Right atrium auricular region (tissue), 2 donors: Measurements from ENCODE around the gene PRSS2. TPM values are rescaled to one million over a fixed set of nuclear protein-coding genes. Genes with fewer than 3 reads are reported as not detected.

Source experiments
- DNase-seq: peaks from one replicate; pipeline ENCODE4 v3.0.0-alpha.2; 2019; ENCODE audit warnings: low spot score
- H3K27ac ChIP-seq, 2 donors: fragments of 200-600 bp; sonication (generic); 1 replicate in 1 of 2; 2 replicates in 1 of 2; pipeline ENCODE4 v1.5.1; 2016 to 2019
- H3K27me3 ChIP-seq, 2 donors: fragments of 200-600 bp; sonication (generic); one replicate each; pipeline versions ENCODE4 v1.5.1 to v1.6.0; 2017 to 2019
- H3K36me3 ChIP-seq: fragments of 200-600 bp; sonication (generic); one replicate; pipeline ENCODE4 v1.5.1; 2016
- H3K4me1 ChIP-seq, 2 donors: fragments of 200-600 bp; sonication (generic); one replicate each; pipeline versions ENCODE4 v1.5.1 to v1.6.0; 2017 to 2019
- H3K4me3 ChIP-seq, 2 donors: fragments of 200-600 bp; sonication (generic); 1 replicate in 1 of 2; 2 replicates in 1 of 2; pipeline ENCODE4 v1.5.1; 2017 to 2019; ENCODE audit warnings: mild to moderate bottlenecking in 1 of 2, moderate library complexity in 1 of 2
- H3K9me3 ChIP-seq, 2 donors: fragments of 200-600 bp; sonication (generic); one replicate each; pipeline ENCODE4 v1.5.1; 2019
- total RNA-seq, 2 donors: library from RNA; depleted of rRNA; stranded (reverse); fragments of >200 nt; gene quantifications; one replicate each; pipeline ENCODE4 v1.1.0, GENCODE V29; 2016
- TF ChIP-seq, protein P1 (sequence below), 2 donors: fragments of 200-600 bp; sonication (generic); IDR thresholded peaks; one replicate each; pipeline ENCODE4 v1.5.1; 2019; ENCODE audit warnings: antibody characterized with exemption in 2 of 2

PRSS2 gene
- total RNA-seq, 2 donors from 2014 or later: 0.51 TPM; not detected in 1

DNA sequence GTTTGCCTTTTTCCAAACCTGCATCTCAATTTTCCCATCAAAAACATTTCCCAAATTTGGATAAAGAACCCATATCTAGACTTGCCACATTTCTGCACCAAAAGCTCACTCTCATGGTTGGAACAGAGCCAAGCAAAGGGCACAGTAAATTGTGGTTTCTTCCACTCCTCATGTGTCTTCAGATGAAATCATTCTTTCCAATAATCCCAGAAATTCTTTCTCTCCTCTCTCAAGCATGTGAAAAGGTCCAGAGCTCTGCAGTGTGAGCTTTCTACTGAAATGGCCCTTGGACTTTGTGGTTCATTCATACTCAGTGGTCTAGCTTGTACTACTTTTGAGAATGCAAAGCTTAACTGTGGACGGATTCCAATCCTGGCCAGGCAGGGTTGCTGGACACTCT, 19.8 kb downstream of the PRSS2 start:
- TF ChIP-seq, protein P1, sequence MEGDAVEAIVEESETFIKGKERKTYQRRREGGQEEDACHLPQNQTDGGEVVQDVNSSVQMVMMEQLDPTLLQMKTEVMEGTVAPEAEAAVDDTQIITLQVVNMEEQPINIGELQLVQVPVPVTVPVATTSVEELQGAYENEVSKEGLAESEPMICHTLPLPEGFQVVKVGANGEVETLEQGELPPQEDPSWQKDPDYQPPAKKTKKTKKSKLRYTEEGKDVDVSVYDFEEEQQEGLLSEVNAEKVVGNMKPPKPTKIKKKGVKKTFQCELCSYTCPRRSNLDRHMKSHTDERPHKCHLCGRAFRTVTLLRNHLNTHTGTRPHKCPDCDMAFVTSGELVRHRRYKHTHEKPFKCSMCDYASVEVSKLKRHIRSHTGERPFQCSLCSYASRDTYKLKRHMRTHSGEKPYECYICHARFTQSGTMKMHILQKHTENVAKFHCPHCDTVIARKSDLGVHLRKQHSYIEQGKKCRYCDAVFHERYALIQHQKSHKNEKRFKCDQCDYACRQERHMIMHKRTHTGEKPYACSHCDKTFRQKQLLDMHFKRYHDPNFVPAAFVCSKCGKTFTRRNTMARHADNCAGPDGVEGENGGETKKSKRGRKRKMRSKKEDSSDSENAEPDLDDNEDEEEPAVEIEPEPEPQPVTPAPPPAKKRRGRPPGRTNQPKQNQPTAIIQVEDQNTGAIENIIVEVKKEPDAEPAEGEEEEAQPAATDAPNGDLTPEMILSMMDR (IDR thresholded peaks at IDR 0.05): no peak
- H3K36me3 ChIP-seq: no peaks in the 10 kb centered on the region
- H3K9me3 ChIP-seq: no peaks in the 10 kb centered on the region
- H3K4me3 ChIP-seq: no peak overlapping the region
- no peak for DNase-seq
- H3K27me3 ChIP-seq: no peaks in the 10 kb centered on the region
- H3K27ac ChIP-seq: no peak overlapping the region
- no peaks in the 10 kb centered on the region for H3K4me1 ChIP-seq

DNA sequence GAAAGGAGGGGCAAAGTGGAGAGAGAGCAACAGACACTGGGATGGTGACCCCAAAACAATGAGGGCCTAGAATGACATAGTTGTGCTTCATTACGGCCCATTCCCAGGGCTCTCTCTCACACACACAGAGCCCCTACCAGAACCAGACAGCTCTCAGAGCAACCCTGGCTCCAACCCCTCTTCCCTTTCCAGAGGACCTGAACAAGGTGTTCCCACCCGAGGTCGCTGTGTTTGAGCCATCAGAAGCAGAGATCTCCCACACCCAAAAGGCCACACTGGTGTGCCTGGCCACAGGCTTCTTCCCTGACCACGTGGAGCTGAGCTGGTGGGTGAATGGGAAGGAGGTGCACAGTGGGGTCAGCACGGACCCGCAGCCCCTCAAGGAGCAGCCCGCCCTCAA, 20.7 kb downstream of the PRSS2 start:
- Histone ChIP-seq H3K9me3 (no peaks in the 10 kb centered on the region), H3K4me1 (peaks cover 0 to 3% of the 10 kb centered on the region in 2 donors), H3K4me3 (no peak overlapping the region), H3K27me3 (peaks cover under 1% of the 10 kb centered on the region in 2 donors), H3K36me3 (no peaks in the 10 kb centered on the region), H3K27ac (no peak overlapping the region)
- TF ChIP-seq, protein P1 (IDR thresholded peaks at IDR 0.05): no peak
- no peak for DNase-seq

DNA sequence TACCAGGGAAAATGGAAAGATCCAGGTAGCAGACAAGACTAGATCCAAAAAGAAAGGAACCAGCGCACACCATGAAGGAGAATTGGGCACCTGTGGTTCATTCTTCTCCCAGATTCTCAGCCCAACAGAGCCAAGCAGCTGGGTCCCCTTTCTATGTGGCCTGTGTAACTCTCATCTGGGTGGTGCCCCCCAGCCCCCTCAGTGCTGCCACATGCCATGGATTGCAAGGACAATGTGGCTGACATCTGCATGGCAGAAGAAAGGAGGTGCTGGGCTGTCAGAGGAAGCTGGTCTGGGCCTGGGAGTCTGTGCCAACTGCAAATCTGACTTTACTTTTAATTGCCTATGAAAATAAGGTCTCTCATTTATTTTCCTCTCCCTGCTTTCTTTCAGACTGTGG, 21.4 kb downstream of the PRSS2 start:
- H3K27me3 ChIP-seq: peaks cover 7% of the 10 kb centered on the region in 2 donors
- H3K4me3 ChIP-seq: no peak overlapping the region
- TF ChIP-seq, protein P1 (IDR thresholded peaks at IDR 0.05): no peak
- H3K36me3 ChIP-seq: no peaks in the 10 kb centered on the region
- H3K27ac ChIP-seq: no peak overlapping the region
- no peaks in the 10 kb centered on the region for H3K9me3 ChIP-seq
- DNase-seq: no peak
- peaks cover 0 to 9% of the 10 kb centered on the region in 2 donors for H3K4me1 ChIP-seq

DNA sequence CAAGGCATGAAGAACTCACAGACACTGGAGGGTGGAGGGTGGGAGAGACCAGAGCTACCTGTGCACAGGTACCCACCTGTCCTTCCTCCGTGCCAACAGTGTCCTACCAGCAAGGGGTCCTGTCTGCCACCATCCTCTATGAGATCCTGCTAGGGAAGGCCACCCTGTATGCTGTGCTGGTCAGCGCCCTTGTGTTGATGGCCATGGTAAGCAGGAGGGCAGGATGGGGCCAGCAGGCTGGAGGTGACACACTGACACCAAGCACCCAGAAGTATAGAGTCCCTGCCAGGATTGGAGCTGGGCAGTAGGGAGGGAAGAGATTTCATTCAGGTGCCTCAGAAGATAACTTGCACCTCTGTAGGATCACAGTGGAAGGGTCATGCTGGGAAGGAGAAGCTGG, 21.8 kb downstream of the PRSS2 start:
- H3K27me3 ChIP-seq: peaks cover 10 to 11% of the 10 kb centered on the region in 2 donors
- H3K4me1 ChIP-seq: peaks cover 0 to 14% of the 10 kb centered on the region in 2 donors
- no peak for DNase-seq
- H3K36me3 ChIP-seq: no peaks in the 10 kb centered on the region
- H3K27ac ChIP-seq: no peak overlapping the region
- H3K4me3 ChIP-seq: no peak overlapping the region
- TF ChIP-seq, protein P1 (IDR thresholded peaks at IDR 0.05): no peak
- no peaks in the 10 kb centered on the region for H3K9me3 ChIP-seq

DNA sequence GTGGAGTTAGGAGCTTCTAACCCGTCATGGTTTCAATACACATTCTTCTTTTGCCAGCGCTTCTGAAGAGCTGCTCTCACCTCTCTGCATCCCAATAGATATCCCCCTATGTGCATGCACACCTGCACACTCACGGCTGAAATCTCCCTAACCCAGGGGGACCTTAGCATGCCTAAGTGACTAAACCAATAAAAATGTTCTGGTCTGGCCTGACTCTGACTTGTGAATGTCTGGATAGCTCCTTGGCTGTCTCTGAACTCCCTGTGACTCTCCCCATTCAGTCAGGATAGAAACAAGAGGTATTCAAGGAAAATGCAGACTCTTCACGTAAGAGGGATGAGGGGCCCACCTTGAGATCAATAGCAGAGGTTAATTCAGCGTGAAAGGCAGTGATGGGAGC, 22.4 kb downstream of the PRSS2 start:
- no peak for DNase-seq
- Histone ChIP-seq H3K36me3 (no peaks in the 10 kb centered on the region), H3K4me3 (no peak overlapping the region), H3K4me1 (peaks cover 0 to 18% of the 10 kb centered on the region in 2 donors), H3K9me3 (no peaks in the 10 kb centered on the region), H3K27ac (no peak overlapping the region), H3K27me3 (peaks cover 10 to 14% of the 10 kb centered on the region in 2 donors)
- TF ChIP-seq, protein P1 (IDR thresholded peaks at IDR 0.05): no peak

DNA sequence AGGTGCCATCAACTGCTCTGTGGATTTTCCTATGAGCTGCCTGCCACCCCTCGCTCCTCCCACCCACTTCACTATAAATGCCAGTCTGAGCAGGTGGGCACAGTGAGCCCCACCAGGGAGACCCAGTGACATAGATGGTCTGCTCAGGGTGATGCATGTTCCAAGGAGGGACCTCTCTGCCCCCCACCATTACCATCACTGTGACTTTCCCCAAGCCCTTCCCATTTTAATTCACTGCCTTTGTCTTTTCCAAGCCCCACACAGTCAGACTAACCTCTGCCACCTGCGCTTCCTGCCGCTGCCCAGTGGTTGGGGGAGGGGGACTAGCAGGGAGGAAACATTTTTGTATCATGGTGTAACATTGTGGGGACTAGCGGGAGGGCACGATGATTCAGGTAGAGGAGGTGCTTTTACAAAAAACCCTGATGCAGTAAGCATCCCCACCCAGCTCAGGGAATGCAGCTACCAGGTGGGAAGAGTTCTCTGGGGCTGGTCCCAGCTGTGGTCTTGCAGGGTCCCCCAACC, 24.6 kb downstream of the PRSS2 start:
- TF ChIP-seq, protein P1 (IDR thresholded peaks at IDR 0.05): no peak
- Histone ChIP-seq H3K27me3 (peaks cover 10 to 14% of the 10 kb centered on the region in 2 donors), H3K4me1 (peaks cover 0 to 18% of the 10 kb centered on the region in 2 donors), H3K9me3 (no peaks in the 10 kb centered on the region), H3K36me3 (no peaks in the 10 kb centered on the region), H3K27ac (no peak overlapping the region), H3K4me3 (no peak overlapping the region)
- DNase-seq: peak; percentile 44
